GM19035 (cell line): ENCODE data around the gene ACOT8.
"Not testable (repeated sequence)": the region's sequence is repeated elsewhere in the genome, so short reads cannot be mapped to it uniquely, and the experiment has no call there.

Experiments
- ATAC-seq: cut with Tn5 transposase; IDR thresholded peaks from one replicate; pipeline ENCODE4 v1.9.1; 2021; ENCODE audit not compliant: unreplicated experiment

Gene ACOT8

DNA sequence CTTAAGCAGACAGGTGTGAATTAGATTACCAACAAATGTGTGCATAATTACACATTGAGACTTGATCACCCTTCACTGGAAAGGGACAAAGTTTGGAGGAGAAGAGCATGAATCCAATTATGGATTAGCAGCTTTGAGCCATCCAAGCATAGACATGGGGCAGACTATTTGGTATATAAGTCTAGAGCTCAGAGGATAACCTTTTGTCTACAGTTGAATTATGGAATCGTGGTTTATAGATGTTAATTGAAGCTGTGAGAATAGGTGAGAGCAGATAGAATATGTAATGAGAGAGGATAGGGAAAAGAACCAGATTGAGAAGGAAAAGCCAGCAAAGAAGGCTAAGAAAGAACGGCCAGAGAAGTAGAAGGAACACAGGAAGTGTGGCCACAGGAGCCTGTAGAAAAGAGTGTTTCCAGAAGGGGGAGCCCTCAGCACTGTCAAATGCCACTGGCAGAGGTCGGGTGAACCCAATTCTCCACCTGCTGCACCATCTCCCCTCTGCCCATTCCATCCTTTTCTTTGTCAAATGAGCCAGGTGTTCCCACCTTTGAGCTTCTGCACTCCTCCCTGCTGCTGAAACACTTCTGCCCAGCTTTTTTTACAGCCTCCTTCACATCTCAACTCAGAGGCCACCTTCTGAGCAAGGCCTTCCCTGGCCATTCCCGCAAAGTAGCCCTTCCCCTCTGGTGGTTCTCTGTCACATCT, 58.1 kb downstream of the ACOT8 start:
- ATAC-seq = no peak

DNA sequence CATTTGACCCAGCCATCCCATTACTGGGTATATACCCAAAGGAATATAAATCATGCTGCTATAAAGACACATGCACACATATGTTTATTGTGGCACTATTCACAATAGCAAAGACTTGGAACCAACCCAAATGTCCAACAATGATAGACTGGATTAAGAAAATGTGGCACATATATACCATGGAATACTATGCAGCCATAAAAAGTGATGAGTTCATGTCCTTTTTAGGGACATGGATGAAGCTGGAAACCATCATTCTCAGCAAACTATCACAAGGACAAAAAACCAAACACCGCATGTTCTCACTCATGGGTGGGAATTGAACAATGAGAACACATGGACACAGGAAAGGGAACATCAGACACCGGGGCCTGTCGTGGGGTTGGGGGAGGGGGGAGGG, 59.2 kb downstream of the ACOT8 start:
- ATAC-seq = not testable (repeated sequence)

DNA sequence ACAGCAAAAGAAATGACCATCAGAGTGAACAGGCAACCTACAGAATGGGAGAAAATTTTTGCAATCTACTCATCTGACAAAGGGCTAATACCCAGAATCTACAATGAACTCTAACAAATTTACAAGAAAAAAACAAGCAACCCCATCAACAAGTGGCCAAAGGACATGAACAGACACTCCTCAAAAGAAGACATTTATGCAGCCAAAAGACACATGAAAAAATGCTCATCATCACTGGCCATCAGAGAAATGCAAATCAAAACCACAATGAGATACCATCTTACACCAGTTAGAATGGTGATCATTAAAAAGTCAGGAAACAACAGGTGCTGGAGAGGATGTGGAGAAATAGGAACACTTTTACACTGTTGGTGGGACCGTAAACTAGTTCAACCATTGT, 59.7 kb downstream of the ACOT8 start:
- ATAC-seq = not testable (repeated sequence)

DNA sequence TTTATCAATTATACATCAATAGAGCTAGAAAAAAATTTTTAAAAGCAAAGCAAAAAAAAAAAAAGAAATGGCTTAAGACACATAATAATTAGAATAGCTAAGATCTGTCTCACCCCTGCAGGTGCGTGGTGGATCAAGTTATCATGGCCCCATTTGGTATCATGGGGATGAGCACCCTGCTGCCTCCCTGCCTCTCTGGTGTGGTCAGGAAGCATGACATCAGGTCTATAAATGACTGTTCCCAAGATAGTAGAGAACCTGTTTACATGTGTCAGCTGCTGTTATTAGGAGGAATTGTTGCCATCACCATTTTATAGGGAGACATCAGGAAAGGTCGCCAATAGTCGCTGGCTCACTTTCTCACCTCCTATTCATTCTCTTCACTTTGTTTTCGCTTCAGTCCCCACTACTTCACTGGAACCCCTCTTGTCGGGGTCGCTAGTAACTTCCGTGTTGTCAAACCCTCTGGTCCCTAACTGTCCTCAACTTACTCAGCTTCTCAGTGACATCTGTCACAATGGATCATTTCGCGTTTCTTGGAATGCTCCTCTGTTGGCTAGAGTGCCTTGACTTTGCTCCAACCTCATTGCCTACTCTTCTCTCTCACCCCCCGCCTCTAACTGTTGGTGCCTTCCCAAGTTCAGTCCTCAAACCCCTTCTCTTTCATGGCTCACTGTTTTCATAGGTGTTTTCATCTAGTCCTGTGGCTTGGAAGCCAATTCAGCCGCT, 60.7 kb downstream of the ACOT8 start:
- ATAC-seq = no peak

DNA sequence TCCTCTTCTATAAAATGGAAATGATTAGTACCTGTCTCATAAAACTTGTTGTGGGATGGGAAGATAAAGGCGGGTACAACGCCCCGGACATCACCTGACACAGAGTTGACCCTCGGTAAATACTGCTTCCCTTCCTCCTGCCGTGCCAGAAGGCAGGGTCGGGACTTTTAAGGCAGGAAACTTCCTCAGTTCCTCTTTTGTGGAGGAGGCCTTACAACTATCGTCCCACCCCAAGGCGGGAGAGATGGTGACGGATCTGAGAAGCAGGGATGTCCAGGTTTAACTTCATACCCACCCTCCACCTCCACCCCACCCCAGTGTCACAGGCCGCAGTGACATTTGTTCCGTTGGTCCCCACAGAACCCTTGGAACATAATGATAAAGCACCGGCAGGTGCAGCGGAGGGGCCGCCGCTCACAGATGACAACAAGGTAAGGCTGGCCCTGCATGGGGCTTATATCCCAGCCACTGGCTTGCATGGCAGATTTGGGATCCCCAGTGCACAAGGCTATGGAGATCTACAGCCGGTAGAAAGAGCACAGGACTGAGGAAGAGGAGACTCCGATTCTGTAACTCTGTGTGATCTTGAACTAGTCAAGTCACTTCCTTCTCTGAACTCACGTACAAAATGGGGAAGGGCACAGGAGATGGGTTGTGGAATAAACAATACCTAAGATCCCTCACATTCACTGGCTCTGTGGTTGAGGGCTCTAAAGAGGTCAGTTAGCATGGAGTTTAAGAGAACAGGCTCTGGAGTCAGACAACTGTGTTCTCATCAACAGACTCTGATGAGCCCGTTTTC, 64.7 kb downstream of the ACOT8 start:
- peak; percentile 17 for ATAC-seq
